H54 (cell line): ENCODE results near the gene STRADA.

Experiments used
- DNase-seq: peaks from one replicate; pipeline ENCODE4 v3.0.0; 2011; ENCODE audit warnings: low spot score, mixed read lengths; ENCODE audit not compliant: insufficient read length
- FAIRE-seq: peaks from 3 replicates; lab custom pipeline; 2011; peaks lifted over from hg19 to GRCh38; lab: Jason Lieb, UNC
- POLR2A ChIP-seq: IDR thresholded peaks from 2 replicates; pipeline ENCODE4 v1.6.1; 2011; ENCODE audit warnings: low read depth, mild to moderate bottlenecking, low read length

The STRADA gene, protein sequence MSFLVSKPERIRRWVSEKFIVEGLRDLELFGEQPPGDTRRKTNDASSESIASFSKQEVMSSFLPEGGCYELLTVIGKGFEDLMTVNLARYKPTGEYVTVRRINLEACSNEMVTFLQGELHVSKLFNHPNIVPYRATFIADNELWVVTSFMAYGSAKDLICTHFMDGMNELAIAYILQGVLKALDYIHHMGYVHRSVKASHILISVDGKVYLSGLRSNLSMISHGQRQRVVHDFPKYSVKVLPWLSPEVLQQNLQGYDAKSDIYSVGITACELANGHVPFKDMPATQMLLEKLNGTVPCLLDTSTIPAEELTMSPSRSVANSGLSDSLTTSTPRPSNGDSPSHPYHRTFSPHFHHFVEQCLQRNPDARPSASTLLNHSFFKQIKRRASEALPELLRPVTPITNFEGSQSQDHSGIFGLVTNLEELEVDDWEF

DNA sequence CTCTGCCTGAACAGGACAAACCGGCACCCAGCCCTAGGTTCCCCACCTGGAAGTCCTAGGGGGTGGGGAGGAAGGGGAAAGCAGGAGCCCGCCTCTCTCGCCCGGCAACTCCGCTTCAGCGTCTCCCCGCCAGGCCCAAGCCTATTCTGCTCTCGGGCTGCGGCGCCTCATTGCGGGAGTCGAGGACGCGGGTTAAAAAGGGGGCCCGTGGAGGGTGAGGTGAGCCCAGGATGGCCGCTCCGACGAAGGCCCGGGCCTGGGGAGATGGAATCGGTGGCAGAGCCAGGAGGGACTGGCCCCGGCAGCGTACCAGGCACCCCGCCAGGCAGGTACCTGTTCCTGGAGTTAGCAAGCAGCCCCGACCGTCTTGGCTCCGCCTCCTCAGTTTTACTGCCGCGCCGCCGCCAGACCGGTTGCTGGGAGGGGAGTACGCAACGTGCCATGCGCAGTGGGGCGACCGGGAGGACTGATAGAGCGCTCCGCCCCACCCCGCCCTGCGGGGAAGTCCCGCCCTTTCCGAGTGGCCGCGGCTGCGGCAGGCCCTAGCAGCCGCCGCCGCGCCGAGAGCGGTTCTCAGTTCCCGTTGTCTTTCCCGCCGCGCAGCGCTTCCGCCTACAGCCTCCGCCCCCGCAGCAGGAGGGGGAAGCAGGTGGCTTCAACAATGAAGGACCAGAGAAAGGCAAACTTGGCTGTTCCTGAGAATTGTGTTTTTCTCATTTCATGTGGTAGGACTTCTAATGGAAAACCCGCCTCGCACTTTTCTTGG is at the start of gene STRADA:
STRADA (minus strand) TSS at position 392 of the 766 bp plus-strand sequence. CDS start 13,430 bp downstream, outside the sequence.
- TF ChIP-seq POLR2A = peak; percentile 70
- DNase-seq = peak; percentile 95
- peak; percentile 90 for FAIRE-seq

DNA sequence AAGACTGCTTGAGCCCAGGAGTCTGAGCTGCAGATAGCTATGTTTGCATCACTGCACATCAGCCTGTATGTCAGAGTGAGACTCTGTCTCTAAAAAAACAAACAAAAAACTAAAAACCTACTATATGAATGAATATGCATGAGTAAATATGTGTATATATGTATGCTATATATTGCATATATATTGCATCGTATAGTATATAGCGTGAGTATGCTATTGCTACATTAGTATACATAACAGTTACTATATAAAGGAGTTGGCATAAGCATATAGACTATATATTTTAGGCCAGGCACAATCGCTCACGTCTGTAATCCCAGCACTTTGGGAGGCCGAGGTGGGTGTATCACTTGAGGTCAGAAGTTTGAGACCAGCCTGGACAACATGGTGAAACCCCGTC is 48.5 kb upstream of the STRADA start:
- DNase-seq (no peak), FAIRE-seq (no peak)
- no peak for TF ChIP-seq POLR2A

DNA sequence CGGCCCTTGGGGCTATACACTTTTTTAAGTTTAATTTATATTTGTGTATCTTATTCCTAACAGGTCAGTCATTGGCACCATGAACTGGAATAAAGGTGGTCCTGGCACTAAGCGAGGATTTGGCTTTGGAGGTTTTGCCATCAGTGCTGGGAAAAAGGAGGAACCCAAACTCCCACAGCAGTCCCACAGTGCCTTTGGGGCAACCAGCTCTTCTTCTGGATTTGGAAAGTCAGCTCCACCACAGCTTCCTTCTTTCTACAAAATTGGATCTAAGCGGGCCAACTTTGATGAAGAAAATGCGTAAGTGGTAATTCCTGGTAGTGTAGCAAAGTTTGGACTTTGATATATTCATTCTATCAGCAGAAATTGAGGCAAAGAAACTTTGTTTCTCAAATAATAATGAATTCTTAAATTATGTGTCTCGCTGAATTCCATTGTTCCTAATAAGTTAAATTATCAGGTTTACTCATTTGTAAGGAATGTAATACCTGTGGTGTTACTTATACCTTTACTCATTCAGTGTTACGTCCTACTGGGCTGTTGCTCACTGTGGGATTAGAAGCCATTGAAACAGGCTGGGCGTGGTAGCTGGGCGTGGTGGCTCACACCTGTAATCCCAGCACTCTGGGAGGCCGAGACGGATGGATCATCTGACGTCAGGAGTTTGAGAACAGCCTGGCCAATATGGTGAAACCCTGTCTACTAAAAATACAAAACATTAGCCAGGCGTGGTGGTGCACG is 45.5 kb upstream of the STRADA start:
- no peak for TF ChIP-seq POLR2A
- FAIRE-seq (no peak), DNase-seq (no peak)

DNA sequence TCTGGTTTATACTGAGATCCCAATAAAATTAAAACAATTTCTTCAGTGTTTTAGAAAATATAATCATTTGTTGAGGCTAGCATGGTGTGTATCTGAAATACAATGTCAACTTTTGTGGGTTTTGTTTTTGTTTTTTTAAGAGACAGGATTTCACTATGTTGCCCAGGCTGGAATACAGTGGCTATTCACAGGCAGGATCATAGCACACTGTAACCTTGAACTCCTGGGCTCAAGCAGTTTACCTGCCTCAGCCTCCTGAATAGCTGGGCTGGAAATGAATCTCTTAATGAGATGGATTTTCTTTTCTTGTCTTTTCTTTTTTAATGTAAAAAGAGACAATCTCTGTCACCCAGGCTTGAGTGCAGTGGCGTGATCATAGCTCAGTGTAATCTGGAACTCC is 44.5 kb upstream of the STRADA start:
- no peak for TF ChIP-seq POLR2A
- no peak for DNase-seq
- FAIRE-seq = no peak

DNA sequence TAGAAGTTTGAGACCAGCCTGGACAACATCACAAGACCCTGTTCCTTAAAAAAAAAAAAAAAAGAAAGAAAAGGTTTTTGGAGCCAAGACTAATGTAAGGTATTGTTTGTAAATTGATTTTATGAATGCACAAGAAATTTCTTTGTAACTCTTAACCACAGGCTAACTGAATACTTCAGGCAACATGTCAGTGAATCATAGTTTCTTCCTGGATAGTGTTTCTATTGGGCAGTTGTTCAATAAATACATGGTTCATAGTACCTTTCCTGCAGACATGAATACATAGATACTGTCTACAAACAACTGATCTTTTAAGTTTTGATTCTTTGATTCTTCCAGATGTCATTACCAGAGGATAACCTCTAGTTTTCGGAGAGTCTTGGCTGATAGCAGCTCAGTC is 44.0 kb upstream of the STRADA start:
- no peak for TF ChIP-seq POLR2A
- FAIRE-seq = peak; percentile 79
- DNase-seq = peak; percentile 46

DNA sequence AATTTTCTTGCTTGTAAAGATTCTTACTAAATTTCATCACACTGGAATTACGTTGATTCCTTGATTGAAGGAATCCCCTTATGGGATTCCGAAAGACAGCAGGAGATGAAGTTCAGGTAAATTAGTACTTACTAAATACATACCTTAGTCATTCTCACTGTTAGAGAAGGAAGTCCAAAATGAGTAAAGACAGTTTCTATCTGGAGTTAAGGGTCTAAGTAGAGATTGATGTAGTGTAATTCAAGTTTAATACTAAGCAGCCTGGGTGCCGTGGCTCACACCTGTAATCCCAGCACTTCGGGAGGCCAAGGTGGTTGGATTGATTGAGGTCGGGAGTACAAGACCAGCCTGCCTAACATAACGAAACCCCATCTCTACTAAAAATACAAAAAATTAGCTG is 41.9 kb upstream of the STRADA start:
- no peak for FAIRE-seq
- DNase-seq = no peak
- no peak for TF ChIP-seq POLR2A

DNA sequence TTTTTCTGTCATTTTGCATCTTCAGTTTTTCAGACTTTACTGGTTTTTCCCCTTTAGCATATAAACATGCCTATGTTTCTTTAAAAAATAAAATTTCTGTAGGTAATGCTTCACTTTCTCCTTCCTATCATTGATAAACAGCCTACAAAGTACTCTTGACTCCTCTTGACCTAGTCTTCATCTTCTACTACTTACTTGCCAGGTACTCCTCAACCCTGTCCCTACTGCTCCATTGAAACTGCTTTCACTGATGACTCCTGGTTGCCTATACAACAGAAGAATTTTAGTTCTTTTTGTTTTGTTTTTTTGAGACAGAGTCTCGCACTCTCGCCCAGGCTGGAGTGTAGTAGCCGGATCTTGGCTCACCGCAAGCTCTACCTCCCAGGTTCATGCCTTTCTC is 39.3 kb upstream of the STRADA start:
- no peak for FAIRE-seq
- DNase-seq = no peak
- no peak for TF ChIP-seq POLR2A

DNA sequence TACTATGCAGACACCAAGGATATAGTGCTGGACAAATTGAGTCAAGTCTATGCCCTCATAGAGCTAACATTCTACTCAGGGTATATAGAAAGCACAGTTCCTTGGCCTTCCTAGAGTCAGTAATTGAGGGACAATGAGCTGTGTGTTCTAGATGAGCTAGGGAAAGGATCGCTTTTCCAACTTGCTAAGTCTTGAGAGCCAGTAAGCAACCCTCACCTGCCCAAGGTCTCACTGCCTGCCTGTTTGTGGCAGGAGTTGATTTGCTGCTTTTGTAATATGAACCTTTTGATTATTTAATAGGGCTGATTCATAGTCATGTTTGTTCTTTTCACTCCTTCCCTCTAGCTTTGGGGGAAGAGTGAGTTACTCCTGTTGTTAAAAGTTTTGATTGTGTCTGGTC is 38.9 kb upstream of the STRADA start:
- no peak for TF ChIP-seq POLR2A
- FAIRE-seq = no peak
- DNase-seq = no peak

DNA sequence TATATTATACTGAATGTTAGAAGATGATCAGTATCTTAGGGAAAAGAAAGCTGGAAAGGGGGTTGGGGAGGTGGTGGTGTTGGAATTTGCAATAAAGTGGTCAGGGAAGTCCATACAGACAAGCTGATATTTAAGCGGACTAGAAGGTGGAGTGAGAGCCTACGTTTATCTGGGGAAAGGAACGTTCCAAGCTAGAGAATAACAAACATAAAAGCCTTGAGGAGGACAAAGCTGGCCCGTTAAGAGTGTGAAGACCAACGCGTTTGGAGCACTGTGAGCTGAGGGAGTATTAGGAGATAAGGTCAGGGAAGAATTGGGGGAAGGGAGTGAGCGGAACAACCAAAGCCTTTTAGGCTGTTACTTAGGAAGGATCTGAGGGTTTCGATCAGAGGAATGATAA is 33.8 kb upstream of the STRADA start:
- no peak for FAIRE-seq
- DNase-seq = no peak
- no peak for TF ChIP-seq POLR2A

DNA sequence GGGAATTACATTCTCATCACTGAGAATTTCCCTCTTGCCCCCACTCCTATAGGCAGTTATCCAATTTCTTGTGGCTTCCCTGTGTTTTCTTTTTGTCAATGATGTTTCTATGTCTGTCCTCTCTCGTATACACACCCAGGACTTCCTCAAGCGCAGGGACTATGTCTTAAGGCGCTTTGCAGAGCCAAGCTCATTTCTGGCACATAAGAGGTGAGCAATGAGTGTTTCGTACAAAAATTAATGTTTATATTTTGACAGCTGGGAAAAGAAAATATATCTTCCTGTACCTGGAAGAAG is 33.3 kb upstream of the STRADA start:
- DNase-seq (no peak), FAIRE-seq (no peak)

DNA sequence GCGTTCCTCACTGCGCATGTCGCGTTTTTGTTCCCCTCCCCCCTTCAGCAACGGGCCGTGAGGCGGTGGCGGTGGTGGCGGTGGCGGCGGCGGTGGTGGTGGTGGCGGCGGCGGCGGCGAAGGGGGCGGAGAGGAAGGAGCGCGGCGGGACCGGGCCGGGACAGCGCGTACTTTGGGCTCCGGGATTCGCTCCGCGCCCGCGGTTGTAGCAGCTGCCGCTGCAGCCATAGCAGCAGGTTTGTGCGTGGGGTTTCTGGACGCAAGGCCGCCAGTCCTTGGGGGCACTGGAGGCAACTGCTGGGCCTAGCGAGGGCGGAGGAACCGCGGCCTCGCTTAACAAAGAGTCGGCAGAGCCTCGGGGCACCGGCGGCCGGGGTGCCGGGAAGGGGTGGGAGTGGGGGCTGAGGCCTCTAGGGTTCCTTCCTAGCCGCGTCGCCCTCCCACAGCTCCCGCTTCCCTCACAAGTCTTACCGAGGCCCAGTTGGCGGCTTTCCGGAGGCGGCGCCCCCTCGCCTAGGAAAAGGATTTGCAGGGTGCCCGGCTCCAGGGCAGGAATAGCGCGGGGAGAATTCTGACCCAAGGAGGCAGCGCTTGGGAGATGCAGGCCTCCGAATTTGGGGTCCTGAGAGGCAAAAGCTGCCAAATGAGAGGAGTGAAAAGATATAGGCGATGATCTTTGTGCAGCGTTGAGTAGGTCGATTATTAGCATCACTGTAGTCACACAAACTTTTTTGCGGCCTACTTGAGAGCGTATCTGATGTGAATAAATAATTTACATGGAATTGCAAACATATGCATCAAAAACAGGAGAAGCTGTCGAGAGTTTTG is 32.8 kb upstream of the STRADA start, which contains the start of gene DDX42:
DDX42 (plus strand) TSS at position 30 of the 828 bp plus-strand sequence. CDS start 12,880 bp downstream, outside the sequence.
- DNase-seq (peak; percentile 44), FAIRE-seq (no peak)
- peak; percentile 87 for TF ChIP-seq POLR2A

More for the DNA sequence above, 33.3 kb upstream of the STRADA start:
- no peak for TF ChIP-seq POLR2A

DNA sequence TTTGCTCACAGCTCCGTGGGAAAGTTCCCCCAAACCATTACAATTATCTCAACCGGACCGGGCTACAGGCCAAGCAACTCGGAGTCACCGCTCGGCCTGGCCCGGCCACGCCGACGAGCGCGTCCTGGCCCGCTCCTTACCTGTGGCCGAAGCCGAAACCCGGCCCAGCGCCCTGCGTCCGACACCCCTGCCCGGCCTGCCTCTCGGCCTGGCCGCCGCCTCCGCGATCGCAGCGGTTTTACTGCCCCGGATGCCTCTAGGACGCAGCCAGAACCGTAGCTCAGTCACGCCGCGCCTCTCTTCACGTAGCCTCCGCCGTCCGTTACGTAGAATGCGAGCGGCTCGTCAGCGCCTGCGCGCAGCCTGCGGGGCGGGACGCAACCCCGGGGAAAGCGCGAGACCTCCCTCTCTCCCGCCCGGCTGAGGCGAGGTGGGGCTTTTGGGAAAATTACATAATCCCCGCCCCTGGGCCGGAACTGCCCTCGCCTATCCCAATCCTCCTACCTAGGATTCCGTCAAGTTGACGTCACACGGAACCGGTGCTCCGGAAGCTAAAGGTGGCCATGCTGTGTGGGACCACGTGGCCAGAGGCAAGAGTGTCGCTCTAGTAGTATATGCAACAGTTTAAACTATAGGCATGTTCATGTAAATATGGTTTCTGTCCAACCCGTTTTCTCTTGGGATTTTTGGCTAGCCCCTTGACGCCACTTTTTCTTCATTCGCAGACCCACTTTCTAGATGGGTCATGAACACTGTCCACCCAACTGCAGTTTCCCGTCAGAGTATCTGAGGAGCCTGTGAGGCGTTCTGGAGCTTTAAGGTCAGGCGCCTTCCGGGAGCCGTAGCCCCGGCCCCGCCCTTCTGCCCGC is 31.9 kb upstream of the STRADA start, which contains the start of gene CCDC47:
CCDC47 (minus strand) TSS at position 326 of the 869 bp plus-strand sequence. CDS start 7,422 bp downstream, outside the sequence.
- TF ChIP-seq POLR2A = peak; percentile 97
- FAIRE-seq (peak; percentile 96), DNase-seq (peak; percentile 98)
